Activated CD8-positive, alpha-beta memory T cell treated with anti-CD3 and anti-CD28 coated beads for 24 hours (primary cell): ENCODE measurements around the gene BCAP31.

Source experiments
- DNase-seq: peaks from one replicate; pipeline ENCODE4 v3.0.0-alpha.2; 2020

Gene BCAP31

GRCh38 chrX:153671589-153672530, 52.3 kb downstream of the BCAP31 start:
- DNase-seq = no peak

DNA sequence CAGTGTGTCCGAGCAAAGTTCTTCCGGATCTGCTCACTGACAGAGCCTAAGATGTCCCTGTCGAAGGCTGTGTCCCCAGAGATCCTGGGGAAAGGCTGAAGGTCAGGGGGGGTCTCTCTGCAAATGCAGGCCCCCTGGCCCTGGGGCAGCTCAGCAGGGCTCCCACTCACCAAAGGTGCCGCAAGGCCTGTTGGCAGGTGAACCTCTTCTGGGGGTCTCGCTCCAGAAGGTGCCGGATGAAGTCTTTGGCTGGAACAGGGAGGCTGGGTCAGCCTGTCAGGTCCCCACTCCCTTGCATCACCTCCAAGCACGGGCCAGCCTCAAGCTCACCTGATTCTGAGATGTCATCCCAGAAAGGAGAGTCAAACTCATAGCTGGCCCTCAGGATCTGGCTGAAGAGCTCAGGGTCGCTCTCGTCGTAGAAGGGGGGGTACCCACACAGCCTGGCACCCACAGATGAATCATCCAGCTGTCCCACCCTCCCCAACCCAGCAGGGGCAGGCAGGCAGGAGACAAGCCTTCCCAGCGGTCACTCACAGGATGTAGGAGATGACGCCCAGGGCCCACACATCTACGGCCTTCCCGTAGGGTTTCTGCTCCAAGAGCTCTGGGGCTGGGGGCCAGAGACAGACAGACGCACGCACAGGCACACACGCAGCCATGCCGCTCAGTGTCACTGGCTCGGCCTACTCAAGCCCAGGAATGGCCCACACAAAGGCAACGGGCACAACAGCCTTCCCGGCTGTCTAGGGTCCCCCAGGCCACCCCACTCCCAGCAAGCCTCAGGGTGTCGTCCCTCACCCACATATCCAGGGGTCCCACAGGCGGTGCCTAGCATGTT, 53.2 kb downstream of the BCAP31 start:
- DNase-seq = no peak

GRCh38 chrX:153669901-153670731, 54.1 kb downstream of the BCAP31 start:
- DNase-seq = no peak

GRCh38 chrX:153669174-153669890, 54.9 kb downstream of the BCAP31 start:
- DNase-seq = peak; percentile 79

- DNase-seq = no peak
Measured at GRCh38 chrX:153668423-153669173, 55.6 kb downstream of the BCAP31 start.

GRCh38 chrX:153667956-153668396, 56.2 kb downstream of the BCAP31 start:
- peak; percentile 92 for DNase-seq

DNA sequence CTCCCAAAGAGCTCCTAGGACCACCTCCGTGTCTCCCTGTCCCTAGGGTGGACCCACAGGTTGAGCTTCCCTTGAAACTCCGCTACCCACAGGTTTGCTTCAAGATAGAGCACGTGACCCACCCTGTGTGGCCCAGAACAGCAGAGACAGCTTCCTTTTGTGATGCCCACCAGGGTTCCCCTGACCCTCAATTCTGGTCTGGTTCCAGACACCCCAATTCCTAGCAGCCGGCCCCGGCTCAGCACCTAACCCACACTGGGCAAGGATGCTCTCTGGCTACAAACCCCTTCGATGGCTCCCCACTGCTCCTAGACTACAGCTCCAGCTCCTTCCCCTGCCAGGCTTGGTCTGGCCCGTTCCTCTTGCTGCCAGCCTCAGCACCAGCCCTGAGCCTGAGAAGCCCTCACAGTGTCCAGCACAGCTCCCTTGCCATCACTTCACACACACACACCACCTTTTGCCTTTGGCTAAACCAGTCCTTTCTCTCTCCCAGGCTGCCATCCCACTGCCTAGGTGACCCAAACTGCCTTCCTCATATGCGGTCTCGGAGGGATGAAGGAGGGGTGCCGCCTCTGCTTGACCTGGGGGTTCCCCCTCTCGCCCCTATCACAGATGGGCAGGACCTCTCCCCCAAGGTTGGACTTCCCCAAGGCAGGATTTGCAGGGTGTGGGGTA, 56.8 kb downstream of the BCAP31 start:
- peak; percentile 57 for DNase-seq

GRCh38 chrX:153665726-153666306, 58.4 kb downstream of the BCAP31 start:
- no peak for DNase-seq

GRCh38 chrX:153662266-153662665, 61.9 kb downstream of the BCAP31 start:
- peak; percentile 81 for DNase-seq

GRCh38 chrX:153659268-153659667, 64.9 kb downstream of the BCAP31 start:
- no peak for DNase-seq

DNA sequence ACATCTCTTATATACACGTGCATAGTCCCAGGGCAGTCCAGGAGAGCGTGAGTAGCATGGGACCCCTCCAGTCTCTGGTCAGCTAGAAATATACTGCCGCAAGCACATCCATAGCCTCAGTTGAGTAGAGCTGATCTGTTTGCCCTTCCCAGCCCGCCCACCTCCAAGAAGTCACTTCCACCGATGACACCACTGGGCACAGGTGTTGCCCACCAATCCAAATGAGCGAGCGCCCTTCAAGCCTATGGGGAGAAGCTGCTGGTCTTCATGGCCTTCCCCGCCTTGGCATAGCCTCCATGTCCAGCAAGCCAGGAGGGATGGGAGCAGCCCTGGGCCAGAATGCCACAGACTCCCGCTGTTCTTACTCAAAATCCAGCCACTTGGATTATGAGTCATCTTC, 67.0 kb downstream of the BCAP31 start:
- no peak for DNase-seq

DNA sequence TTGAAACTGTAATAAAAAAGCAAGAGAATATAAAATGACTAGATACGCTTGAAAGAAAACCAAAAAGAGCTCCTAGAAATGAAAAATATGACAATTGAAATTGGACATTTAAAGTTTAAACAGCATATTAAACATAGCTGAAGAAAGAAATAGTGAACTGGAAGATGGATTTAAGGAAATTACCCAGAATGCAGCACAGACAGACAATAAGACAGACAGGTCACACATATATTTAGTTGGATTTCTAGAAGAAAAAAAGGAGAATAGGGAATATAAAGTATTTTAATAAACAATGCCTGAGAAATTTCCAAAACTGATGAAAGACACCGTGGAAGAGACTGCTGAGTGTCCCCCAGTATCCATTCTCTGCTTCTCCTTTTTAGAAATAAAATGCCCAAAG, 70.6 kb downstream of the BCAP31 start:
- DNase-seq = no peak

DNA sequence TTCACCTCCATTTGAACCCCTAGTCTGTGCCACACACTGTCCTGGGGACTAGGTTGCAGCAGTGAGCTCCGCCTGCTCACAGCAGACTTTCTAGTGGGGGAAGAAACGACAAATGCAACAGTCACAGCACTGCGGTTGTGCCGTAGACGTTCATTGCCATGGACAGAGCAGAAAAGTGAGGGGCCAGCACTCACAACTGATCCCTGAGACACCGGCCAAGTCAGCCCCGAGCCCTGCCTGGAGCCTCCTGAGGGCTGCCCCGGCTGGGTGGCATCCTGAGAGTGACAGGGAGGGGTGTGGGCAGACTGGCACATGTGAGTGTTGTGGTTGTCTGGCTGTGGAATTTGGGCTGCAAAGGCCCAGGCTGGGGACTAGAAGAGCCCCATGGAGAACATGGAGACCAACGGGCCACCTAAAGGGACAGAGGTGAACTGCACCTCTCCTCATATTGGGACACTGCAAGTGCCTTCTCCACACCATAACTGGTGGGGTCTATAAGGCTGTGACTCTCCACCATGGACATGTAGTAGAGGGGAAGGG, 72.6 kb downstream of the BCAP31 start:
- DNase-seq = no peak

DNA sequence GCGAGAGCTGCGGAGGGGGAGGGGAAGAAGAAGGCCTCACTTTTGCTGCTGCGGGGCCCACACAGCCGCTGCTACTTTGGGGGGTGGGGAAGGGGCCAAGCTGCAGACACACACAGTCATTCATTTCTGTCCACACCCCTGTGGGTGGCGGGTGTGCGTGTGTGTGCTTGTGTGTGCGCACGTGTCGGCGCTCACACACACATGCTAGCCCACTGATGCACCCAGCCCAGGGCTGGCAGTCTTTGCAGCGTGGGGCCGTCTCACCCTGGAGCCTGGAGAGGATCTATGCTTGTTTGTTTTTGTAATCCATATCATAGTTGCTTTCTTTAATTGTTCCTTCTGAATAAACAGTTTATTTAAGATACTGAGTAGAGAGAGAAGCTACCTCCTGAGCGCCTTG, 73.2 kb downstream of the BCAP31 start:
- no peak for DNase-seq
